ENCODE measurements around the gene OPCML. TPM values are rescaled to one million over a fixed set of nuclear protein-coding genes. Genes with fewer than 3 reads are reported as not detected.

OPCML gene
- total RNA-seq, 1 donor from 2014 or later: 0.61 TPM

DNA sequence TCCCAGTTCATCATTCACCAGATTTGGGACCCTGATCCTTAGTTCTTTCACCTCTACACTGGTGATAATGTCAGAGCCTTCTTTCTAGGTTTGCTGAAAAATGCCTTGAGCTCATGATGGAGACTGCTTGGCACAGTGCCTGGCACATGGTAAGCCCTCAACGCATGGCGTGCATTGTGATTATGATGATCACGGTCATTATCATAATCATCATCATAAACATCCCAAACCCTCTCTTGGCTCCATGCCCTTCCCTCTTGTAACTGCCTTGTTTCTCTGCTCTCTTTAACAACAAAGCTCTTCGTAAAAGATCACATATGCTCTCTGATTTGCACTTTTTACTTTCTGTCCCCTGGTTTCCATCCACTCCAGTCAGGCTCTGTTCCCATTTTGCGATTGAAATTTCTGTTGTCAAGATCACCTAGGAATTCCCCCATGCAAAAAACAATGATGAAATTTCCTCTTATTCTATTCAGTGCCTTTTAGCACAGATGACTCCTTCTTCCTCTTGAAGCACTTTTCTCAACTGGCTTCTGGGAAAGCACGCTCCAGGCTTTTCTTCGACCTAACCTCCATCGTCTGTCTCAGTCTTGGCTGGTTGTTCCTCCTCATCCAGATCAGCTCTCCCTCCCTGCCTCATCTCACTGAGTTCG, 479.1 kb downstream of the OPCML start:
- Mint-ChIP-seq H3K4me3 (ENCODE audit: unreplicated experiment) (no peak overlapping the region), H3K27me3 (ENCODE audit: unreplicated experiment) (no peaks in the 10 kb centered on the region), H3K4me1 (ENCODE audit: low read depth, unreplicated experiment) (peaks cover 2% of the 10 kb centered on the region), H3K36me3 (ENCODE audit: unreplicated experiment) (no peaks in the 10 kb centered on the region), H3K27ac (ENCODE audit: unreplicated experiment) (no peak overlapping the region), H3K9me3 (ENCODE audit: unreplicated experiment) (no peaks in the 10 kb centered on the region)
- no peak for DNase-seq
- TF ChIP-seq, protein P1, sequence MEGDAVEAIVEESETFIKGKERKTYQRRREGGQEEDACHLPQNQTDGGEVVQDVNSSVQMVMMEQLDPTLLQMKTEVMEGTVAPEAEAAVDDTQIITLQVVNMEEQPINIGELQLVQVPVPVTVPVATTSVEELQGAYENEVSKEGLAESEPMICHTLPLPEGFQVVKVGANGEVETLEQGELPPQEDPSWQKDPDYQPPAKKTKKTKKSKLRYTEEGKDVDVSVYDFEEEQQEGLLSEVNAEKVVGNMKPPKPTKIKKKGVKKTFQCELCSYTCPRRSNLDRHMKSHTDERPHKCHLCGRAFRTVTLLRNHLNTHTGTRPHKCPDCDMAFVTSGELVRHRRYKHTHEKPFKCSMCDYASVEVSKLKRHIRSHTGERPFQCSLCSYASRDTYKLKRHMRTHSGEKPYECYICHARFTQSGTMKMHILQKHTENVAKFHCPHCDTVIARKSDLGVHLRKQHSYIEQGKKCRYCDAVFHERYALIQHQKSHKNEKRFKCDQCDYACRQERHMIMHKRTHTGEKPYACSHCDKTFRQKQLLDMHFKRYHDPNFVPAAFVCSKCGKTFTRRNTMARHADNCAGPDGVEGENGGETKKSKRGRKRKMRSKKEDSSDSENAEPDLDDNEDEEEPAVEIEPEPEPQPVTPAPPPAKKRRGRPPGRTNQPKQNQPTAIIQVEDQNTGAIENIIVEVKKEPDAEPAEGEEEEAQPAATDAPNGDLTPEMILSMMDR (IDR thresholded peaks at IDR 0.05; ENCODE audit: partially characterized antibody, unreplicated experiment): no peak

DNA sequence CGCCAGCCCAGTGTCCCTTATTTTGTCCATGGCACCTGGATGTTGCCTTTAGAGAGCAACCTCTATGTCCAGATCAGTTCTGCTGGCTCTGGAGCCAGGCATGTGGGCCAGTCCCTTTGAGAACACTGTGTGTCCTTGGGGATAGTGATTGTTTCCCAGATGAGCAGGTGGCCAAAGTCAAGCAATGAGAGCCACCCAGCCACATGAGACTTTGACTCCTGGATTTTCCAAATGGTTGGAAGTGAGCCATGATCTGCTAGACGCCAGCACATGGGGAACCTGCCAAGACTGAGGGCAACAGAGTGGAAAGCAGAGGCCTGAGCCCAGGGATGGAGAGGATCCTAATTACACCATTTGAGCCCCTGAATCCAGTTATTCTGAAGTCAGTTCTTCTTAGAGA, 479.8 kb downstream of the OPCML start:
- Mint-ChIP-seq H3K27ac (ENCODE audit: unreplicated experiment) (no peak overlapping the region), H3K27me3 (ENCODE audit: unreplicated experiment) (no peaks in the 10 kb centered on the region), H3K36me3 (ENCODE audit: unreplicated experiment) (no peaks in the 10 kb centered on the region), H3K4me1 (ENCODE audit: low read depth, unreplicated experiment) (peaks cover 10% of the 10 kb centered on the region), H3K4me3 (ENCODE audit: unreplicated experiment) (no peak overlapping the region), H3K9me3 (ENCODE audit: unreplicated experiment) (peaks cover under 1% of the 10 kb centered on the region)
- TF ChIP-seq, protein P1 (IDR thresholded peaks at IDR 0.05; ENCODE audit: partially characterized antibody, unreplicated experiment): no peak
- no peak for DNase-seq

DNA sequence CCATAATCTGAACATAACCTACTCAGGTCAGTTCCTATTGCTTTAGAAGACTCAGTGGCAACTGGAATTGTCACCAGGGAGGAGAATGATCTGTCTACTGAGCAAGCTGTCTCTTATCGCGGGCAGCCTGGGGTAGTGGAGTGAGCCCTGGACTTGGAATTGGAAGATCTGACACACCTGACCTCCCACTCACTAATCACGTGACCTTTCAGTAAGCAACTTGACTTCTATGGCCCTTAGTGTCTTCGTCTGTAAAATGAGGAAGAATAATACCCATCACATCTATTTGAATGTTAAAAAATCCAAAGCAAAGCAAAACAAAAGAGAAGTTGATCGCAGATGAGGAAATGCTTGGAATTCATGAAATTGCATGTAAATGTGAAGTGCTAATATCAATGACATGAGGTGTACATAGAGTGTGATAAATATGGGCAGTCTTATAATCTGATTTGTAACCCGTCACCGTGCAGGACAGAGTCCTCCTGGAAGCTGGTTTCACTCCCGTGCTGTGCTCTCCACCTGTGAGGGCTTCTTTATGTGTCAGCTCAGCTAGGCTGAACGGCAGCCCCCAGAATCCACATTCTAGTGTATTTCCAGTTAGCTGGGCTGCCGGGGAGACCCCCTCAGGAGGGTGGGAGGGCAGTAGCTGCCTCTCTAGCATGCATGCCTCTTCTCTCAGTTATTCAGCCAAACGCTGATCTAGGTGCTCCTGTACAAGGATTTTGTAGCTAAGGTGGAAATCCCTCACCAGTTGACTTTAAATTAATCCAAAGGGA, 482.9 kb downstream of the OPCML start:
- H3K27me3 Mint-ChIP-seq (ENCODE audit: unreplicated experiment): no peaks in the 10 kb centered on the region
- TF ChIP-seq, protein P1 (IDR thresholded peaks at IDR 0.05; ENCODE audit: partially characterized antibody, unreplicated experiment): no peak
- H3K4me1 Mint-ChIP-seq (ENCODE audit: low read depth, unreplicated experiment): peaks cover 18% of the 10 kb centered on the region
- H3K9me3 Mint-ChIP-seq (ENCODE audit: unreplicated experiment): peaks cover 3% of the 10 kb centered on the region
- no peak overlapping the region for H3K27ac Mint-ChIP-seq (ENCODE audit: unreplicated experiment)
- no peak for DNase-seq
- no peak overlapping the region for H3K4me3 Mint-ChIP-seq (ENCODE audit: unreplicated experiment)
- no peaks in the 10 kb centered on the region for H3K36me3 Mint-ChIP-seq (ENCODE audit: unreplicated experiment)

DNA sequence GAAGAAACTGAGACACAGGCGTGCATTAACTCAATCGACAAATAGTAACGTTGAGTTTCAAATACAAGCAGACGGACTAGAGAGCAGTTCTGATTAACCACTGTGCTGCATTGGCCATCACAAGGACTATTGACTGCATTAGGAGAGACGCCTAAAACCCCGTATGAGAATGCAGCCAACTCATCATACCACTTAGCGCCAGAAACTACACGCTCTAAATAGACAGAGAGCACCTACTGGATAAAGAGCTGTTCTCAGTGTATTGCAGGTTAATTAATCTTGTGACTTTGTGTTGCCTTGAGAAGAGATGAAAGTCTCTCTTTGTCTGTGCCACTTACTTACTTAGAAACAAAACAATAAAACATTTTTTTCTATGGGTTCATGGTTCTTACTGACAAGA, 484.0 kb downstream of the OPCML start:
- H3K4me1 Mint-ChIP-seq (ENCODE audit: low read depth, unreplicated experiment): peaks cover 26% of the 10 kb centered on the region
- no peak overlapping the region for H3K4me3 Mint-ChIP-seq (ENCODE audit: unreplicated experiment)
- TF ChIP-seq, protein P1 (IDR thresholded peaks at IDR 0.05; ENCODE audit: partially characterized antibody, unreplicated experiment): no peak
- H3K27ac Mint-ChIP-seq (ENCODE audit: unreplicated experiment): no peak overlapping the region
- DNase-seq: no peak
- H3K9me3 Mint-ChIP-seq (ENCODE audit: unreplicated experiment): peaks cover 3% of the 10 kb centered on the region
- H3K36me3 Mint-ChIP-seq (ENCODE audit: unreplicated experiment): no peaks in the 10 kb centered on the region
- H3K27me3 Mint-ChIP-seq (ENCODE audit: unreplicated experiment): no peaks in the 10 kb centered on the region

DNA sequence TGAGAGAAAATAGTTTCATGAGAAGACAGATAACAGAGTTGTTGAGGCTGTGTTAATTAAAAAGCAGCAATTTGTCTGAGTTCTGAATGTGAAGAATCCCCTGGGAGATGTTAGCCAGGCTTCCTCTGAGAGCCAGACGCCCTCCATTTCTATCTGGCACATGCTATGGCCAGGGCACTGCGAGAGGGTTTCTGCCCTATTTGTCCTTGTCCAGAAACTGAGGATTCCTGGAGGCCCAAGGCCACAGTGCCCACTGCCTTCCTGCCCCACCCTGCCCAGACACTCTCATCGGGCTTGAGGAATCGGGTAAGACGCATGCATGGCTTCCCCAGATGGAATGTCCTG, 484.6 kb downstream of the OPCML start:
- H3K27me3 Mint-ChIP-seq (ENCODE audit: unreplicated experiment): no peaks in the 10 kb centered on the region
- no peak overlapping the region for H3K4me3 Mint-ChIP-seq (ENCODE audit: unreplicated experiment)
- no peaks in the 10 kb centered on the region for H3K36me3 Mint-ChIP-seq (ENCODE audit: unreplicated experiment)
- H3K9me3 Mint-ChIP-seq (ENCODE audit: unreplicated experiment): peaks cover 3% of the 10 kb centered on the region
- no peak overlapping the region for H3K27ac Mint-ChIP-seq (ENCODE audit: unreplicated experiment)
- peaks cover 32% of the 10 kb centered on the region for H3K4me1 Mint-ChIP-seq (ENCODE audit: low read depth, unreplicated experiment)
- TF ChIP-seq, protein P1 (IDR thresholded peaks at IDR 0.05; ENCODE audit: partially characterized antibody, unreplicated experiment): no peak
- DNase-seq: no peak
